ENCODE measurements around the gene TRABD2B. TPM values are rescaled to one million over a fixed set of nuclear protein-coding genes. Genes with fewer than 3 reads are reported as not detected.

The TRABD2B gene
- polyA plus RNA-seq, 1 donor from 2014 or later: not detected

DNA sequence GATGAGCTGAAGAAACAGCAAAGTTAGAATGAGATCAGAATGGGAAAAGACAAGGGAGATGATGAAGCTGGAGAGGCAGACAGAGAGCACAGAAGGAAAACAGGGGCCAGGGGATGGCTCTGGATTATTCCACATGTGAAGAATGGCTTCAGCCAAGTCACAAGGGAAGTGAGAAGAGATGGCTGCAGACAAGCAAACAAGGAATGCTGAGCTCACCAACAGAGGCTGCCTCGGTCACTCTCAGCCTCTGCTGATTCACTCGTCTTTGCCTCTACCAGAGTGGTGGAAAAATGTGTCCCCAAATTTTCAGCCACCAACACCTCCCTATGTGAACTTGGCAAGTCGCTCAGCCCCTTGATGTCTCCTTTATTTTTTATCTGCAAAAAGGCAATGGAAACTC lies 46.7 kb downstream of the TRABD2B start:
- H3K4me1 Mint-ChIP-seq: no peaks in the 10 kb centered on the region
- no peaks in the 10 kb centered on the region for H3K36me3 Mint-ChIP-seq
- peaks cover 10% of the 10 kb centered on the region for H3K27me3 Mint-ChIP-seq
- H3K9me3 Mint-ChIP-seq: no peaks in the 10 kb centered on the region
- no peak overlapping the region for H3K4me3 Mint-ChIP-seq
- peak overlapping the region in 1 of 3 donors; percentile 11 for H3K27ac Mint-ChIP-seq

DNA sequence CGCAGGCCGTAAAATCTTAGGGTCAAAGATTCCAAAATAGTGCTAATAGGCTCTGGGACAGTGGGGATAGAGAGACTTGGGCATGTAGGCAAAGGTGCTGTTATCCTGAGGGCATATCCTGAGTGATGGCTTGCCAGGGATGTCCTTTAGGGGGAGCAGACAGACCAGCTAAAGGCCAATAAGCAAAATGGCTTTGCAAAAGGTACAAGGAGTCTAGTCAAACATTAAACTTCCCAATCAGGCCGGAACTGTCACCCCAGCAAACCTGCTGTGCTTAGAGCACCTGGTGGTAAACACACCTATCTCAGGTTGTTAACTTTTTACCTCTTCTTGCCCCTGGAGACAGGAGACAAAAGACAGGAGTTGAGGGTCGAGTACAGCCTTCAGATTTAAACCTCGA lies 49.1 kb downstream of the TRABD2B start:
- Mint-ChIP-seq H3K4me1 (no peaks in the 10 kb centered on the region), H3K27ac (no peak overlapping the region), H3K9me3 (no peaks in the 10 kb centered on the region), H3K36me3 (no peaks in the 10 kb centered on the region), H3K4me3 (no peak overlapping the region), H3K27me3 (peaks cover 1% of the 10 kb centered on the region)

DNA sequence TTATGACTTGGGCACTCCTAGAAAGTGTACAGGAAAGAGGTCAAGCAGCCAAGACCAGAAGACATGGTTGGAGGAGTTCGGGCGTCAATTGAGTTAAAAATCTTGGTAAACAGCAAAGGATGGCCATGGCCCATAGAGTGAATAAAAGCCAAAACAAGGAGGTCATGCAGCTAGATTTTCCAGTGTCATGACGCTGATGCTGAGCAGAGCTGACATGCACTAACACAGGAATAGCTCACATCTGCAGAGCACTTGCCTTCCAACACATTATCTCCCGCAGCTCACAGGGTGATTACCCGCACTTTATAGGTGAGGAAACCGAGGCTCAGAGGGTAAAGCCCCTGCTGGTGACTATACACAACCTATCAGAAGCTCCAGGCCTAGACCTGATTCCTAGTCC lies 49.7 kb downstream of the TRABD2B start:
- Mint-ChIP-seq H3K27me3 (peaks cover 1% of the 10 kb centered on the region), H3K4me1 (no peaks in the 10 kb centered on the region), H3K9me3 (no peaks in the 10 kb centered on the region), H3K4me3 (no peak overlapping the region), H3K27ac (no peak overlapping the region), H3K36me3 (no peaks in the 10 kb centered on the region)

DNA sequence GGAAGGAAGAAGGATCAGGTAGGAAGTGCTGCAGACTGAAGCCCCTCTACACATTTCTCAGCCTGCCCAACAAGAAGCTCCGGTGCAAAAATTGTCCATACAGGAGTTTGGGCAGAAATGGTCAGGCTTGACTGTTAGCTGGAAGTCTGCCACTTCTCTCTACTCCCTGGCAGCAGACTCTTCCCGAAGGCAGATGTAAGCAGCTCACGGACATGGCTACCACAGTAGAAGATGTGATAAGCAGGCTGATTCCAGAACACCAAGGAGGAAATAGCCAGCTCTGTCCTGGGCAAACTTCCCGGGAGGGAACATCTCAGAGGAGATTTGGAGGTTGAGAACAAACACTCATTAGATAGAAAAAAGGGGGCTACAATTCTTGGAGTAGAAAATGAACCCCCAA lies 52.6 kb downstream of the TRABD2B start:
- Mint-ChIP-seq H3K4me3 (no peak overlapping the region), H3K27ac (peak overlapping the region in 1 of 3 donors; percentile 8), H3K4me1 (no peaks in the 10 kb centered on the region), H3K27me3 (peaks cover 3% of the 10 kb centered on the region), H3K9me3 (no peaks in the 10 kb centered on the region), H3K36me3 (no peaks in the 10 kb centered on the region)

DNA sequence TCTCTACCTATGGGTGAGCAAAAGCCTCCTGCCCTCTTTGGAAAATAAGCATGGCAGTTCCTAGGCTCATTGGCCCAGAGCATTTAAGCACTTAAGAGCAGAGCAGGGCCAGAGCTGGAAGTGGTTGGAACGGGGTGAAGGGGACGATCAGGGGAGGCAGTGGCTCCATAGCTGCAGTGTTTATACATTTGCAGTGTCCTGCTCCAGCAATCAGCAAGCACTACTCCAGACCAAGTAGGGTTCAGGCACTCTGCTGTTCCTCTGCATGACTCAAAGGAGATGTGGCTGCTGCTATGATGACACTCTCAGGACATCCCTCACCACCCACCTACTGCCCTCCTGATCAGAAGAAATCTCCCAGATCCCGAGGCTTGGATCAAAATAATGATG lies 55.0 kb downstream of the TRABD2B start:
- Mint-ChIP-seq H3K36me3 (no peaks in the 10 kb centered on the region), H3K4me1 (no peaks in the 10 kb centered on the region), H3K4me3 (no peak overlapping the region), H3K27ac (no peak overlapping the region), H3K9me3 (no peaks in the 10 kb centered on the region), H3K27me3 (peaks cover 1% of the 10 kb centered on the region)

DNA sequence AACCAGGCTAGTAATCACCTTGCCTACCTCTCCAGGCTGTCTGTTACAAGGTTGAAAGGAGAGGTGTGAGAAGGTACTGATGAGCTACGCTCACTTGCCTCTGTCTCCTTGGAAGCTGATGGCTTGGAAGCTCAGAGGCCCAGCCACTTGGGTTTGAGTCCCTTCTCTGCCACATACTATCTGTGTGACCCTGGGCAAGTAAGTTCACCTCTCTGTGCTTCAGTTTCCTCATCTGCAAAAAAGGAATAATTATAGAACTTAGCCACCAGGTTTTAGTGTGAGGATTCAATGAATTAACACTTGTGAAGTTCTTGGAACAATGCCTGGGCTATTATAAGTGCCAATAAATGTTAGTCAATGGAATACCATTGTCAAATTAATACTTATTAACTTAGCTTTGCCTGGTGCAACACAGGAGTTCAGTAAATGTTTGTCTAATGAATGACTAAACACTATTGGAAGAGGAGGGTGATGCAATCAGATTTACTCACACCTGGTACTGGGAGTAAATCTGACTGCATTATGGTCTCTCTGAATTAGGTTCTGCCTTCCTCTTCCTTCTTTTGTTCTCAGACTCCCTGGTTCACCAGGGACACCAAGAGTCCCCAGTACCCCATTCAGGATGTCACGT lies 55.5 kb downstream of the TRABD2B start:
- Mint-ChIP-seq H3K4me3 (no peak overlapping the region), H3K36me3 (no peaks in the 10 kb centered on the region), H3K9me3 (no peaks in the 10 kb centered on the region), H3K27me3 (peaks cover 1% of the 10 kb centered on the region), H3K4me1 (no peaks in the 10 kb centered on the region), H3K27ac (no peak overlapping the region)

DNA sequence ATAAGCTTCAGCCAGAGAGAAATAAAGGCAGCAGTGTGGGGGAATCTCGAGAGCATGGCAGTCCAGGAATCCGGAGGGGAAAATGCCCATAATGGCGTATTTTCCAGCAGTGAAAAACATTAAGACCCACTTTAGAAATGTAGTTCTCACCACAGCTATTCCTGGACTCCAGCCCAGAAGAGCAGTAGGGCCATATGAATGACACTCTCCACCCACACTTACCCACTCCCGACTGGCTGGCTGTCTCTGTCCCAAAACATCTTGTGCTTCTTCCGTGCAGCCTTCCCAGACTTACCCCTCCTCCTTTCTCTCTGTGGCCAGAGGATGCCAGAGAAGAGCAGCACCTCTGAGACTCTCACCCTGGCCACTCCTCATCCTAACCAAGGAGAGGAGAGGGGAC lies 56.4 kb downstream of the TRABD2B start:
- Mint-ChIP-seq H3K36me3 (no peaks in the 10 kb centered on the region), H3K27me3 (peaks cover 1% of the 10 kb centered on the region), H3K27ac (no peak overlapping the region), H3K9me3 (no peaks in the 10 kb centered on the region), H3K4me3 (no peak overlapping the region), H3K4me1 (no peaks in the 10 kb centered on the region)

DNA sequence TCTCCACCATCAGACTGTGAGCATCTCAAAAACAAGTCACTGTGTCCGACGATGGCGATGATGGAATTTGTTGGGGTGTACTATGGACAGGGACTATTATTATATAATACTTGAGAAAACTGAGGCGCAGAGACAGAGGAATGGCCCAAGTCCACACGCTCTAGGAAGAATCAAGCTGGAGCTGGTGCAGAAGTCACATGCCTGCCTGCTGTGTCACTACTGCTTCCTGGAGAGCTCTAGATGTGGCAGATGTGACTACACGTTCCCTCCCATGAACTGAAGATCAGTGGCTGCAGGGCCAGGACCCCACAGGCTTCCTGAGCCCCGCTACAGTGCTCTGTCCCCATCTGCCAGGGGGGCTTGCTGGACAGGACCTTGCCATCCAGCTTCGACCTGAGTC lies 56.9 kb downstream of the TRABD2B start:
- H3K27me3 Mint-ChIP-seq: peaks cover 1% of the 10 kb centered on the region
- H3K4me3 Mint-ChIP-seq: no peak overlapping the region
- H3K36me3 Mint-ChIP-seq: no peaks in the 10 kb centered on the region
- no peak overlapping the region for H3K27ac Mint-ChIP-seq
- H3K4me1 Mint-ChIP-seq: no peaks in the 10 kb centered on the region
- no peaks in the 10 kb centered on the region for H3K9me3 Mint-ChIP-seq

DNA sequence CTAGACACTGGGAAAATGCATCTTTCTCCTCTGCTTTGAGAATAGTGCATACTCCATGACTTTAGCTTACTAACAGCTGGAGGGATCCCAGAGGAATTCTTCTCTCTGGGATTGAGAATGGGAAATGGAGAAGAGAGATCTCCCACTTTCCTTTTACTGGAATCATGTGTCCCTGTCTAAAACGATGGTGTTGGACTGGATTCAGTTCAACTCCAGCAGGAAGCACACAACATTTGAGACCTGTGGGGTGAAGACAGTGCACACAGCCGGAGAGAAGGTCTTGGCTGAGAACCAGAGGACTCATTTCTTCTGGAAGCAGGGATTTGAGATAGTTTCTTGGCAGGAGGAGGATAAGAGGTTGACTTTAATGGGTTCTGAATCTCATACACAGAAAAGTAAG lies 58.7 kb downstream of the TRABD2B start:
- no peak overlapping the region for H3K4me3 Mint-ChIP-seq
- H3K27ac Mint-ChIP-seq: peak overlapping the region in 1 of 3 donors; percentile 13
- H3K36me3 Mint-ChIP-seq: no peaks in the 10 kb centered on the region
- H3K4me1 Mint-ChIP-seq: no peaks in the 10 kb centered on the region
- no peaks in the 10 kb centered on the region for H3K9me3 Mint-ChIP-seq
- H3K27me3 Mint-ChIP-seq: peaks cover 3% of the 10 kb centered on the region

DNA sequence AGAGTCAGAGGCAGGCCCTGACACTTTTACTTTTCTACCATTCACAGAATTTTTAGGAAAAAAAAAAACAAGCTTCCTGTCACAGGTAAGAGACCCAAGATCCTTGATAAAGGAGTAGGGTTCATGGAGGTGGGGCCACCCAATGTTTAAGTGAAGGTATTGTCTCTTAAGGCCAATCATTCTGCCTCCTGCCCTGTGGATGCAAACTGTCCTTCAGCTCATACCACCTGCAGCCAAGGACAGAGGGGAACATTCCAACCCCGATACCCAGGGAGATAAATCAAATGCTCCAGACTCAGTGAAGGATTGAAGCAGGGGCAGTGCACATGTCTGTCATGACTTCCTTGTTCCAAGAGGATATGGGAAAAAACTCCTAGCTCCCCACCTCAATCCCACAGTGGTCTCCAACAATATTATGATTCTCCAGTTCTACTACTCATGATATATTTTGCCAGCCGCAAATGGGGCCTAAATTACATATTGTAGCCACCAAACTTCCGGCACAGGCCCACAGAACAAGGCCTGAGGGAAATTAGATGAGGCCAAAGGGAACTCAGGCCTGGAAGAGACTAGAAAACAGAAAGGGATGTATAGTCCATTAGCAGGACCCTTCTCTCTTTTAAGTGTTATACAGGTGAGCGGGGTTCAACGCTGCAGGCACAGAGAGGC lies 59.5 kb downstream of the TRABD2B start:
- H3K4me1 Mint-ChIP-seq: no peaks in the 10 kb centered on the region
- peaks cover 3% of the 10 kb centered on the region for H3K27me3 Mint-ChIP-seq
- no peak overlapping the region for H3K4me3 Mint-ChIP-seq
- no peak overlapping the region for H3K27ac Mint-ChIP-seq
- H3K9me3 Mint-ChIP-seq: no peaks in the 10 kb centered on the region
- H3K36me3 Mint-ChIP-seq: no peaks in the 10 kb centered on the region

DNA sequence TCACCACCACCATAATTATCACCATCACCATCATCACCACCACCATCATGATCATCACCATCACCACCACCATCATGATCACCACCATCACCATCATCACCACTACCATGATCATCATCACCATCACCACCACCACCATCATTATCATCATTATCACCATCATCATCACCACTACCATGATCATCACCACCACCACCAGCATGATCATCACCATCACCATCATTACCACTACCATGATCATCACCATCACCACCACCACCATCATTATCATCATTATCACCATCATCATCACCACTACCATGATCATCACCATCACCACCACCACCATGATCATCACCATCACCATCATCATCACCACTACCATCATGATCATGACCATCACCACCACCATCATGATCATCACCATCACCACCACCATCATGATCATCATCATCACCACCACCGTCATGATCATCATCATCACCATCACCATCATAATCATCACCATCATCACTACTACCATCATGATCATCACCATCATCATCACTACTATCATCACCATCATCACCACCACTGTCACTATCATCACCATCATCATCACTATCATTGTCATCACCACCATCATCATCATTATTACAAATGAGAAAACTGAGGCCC lies 60.2 kb downstream of the TRABD2B start:
- Mint-ChIP-seq H3K27me3 (peaks cover 3% of the 10 kb centered on the region), H3K36me3 (peaks cover 1% of the 10 kb centered on the region), H3K4me3 (no peak overlapping the region), H3K9me3 (peaks cover 0 to 1% (median 0%) of the 10 kb centered on the region in 3 donors), H3K4me1 (no peaks in the 10 kb centered on the region), H3K27ac (no peak overlapping the region)

DNA sequence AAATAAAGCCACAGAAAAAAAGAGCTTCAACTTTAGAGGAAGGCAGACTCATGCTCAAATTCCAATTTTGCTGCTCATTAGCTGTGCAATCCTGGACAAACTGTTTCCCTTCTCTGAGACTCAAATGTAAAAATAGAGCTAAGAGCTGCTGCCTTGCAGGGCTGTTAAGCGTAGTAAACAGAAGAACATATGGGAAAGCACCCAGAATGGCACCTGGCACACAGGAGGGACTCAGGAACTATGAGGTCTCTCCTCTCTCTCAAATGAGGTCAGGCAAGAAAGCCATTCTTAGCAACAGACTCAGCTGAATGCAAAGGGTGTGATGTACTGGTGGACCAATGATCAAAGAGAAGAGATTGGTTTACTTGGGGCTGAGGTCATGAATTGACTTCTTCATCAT lies 61.3 kb downstream of the TRABD2B start:
- H3K9me3 Mint-ChIP-seq: peaks cover 0 to 1% (median 0%) of the 10 kb centered on the region in 3 donors

DNA sequence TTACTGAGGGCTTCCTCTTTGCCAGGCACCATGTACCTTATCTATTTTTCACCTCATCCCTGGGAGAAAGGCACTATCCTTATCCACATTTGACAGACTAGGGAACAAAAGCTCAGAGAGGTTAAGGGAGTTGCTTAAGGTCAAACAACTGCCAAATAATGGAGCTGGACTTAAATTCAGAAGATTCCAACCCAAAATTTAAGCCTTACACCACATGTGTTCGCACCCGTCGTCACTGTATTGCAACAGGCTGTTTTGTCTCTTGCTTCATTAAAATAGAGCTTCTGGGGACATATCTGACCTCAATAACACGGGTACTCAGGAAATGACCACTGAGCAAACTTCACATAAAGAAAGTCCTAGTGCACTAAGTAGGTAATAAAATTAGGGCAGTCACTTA lies 62.0 kb downstream of the TRABD2B start:
- H3K36me3 Mint-ChIP-seq: peaks cover 1% of the 10 kb centered on the region
- no peaks in the 10 kb centered on the region for H3K4me1 Mint-ChIP-seq
- H3K27ac Mint-ChIP-seq: no peak overlapping the region
- H3K9me3 Mint-ChIP-seq: peaks cover 0 to 1% (median 0%) of the 10 kb centered on the region in 3 donors
- no peak overlapping the region for H3K4me3 Mint-ChIP-seq
- peaks cover 1% of the 10 kb centered on the region for H3K27me3 Mint-ChIP-seq

More for the DNA sequence above, 61.3 kb downstream of the TRABD2B start:
- Mint-ChIP-seq H3K4me3 (no peak overlapping the region), H3K4me1 (no peaks in the 10 kb centered on the region), H3K27ac (no peak overlapping the region), H3K27me3 (peaks cover 1% of the 10 kb centered on the region), H3K36me3 (peaks cover 1% of the 10 kb centered on the region)

DNA sequence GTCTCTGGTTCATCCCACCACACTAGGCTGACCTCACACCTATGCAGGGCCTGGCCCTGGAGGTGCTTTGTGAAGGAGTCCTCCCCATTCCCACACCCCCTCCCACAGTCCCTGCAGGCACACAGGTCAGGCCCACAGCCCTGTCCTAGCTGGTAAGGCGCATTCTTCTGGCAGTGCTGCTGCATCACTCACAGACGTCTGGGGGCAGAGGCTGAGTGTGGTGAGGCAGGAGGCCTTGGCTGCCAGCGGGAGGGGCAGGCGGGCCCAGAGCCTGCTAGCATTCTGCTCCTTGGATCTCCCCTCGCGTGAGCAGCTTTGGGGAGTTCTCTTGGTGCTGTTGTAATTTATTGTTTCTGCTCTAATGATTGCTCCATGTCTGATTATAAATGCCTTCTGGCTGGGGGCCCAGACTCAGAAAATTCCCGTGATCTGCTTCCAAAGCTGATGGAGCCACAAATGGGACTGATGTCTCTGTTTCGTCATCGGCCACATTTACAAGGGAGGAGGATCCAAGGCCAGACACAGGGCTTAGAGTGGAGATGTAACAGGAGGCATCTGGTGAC lies 62.9 kb downstream of the TRABD2B start:
- no peak overlapping the region for H3K4me3 Mint-ChIP-seq
- peaks cover 3% of the 10 kb centered on the region for H3K27me3 Mint-ChIP-seq
- peaks cover 1% of the 10 kb centered on the region for H3K36me3 Mint-ChIP-seq
- H3K4me1 Mint-ChIP-seq: no peaks in the 10 kb centered on the region
- H3K9me3 Mint-ChIP-seq: peaks cover 0 to 1% (median 0%) of the 10 kb centered on the region in 3 donors
- no peak overlapping the region for H3K27ac Mint-ChIP-seq

DNA sequence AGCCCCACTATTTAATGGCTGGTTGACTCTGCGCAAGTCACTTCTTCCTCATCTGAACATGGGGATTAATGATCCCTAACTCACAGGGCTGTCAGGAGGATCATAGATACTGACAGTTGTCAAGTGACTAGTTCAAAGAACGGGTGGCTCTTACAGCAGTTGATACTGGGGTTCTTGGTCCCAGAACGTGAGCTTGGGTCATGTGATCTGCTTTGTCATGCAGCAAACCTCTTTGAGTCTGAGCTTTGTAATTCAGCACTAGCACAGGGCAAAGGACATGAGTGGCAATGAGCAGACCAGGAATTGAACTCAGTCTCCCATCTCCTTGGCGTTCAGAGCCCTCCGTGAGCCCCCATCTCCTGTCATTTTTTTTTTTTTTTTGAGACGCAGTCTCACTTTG lies 64.4 kb downstream of the TRABD2B start:
- Mint-ChIP-seq H3K9me3 (peaks cover 0 to 1% (median 0%) of the 10 kb centered on the region in 3 donors), H3K4me3 (no peak overlapping the region), H3K27ac (no peak overlapping the region), H3K27me3 (peaks cover 4% of the 10 kb centered on the region), H3K4me1 (no peaks in the 10 kb centered on the region), H3K36me3 (peaks cover 1% of the 10 kb centered on the region)

Data from IgD-negative memory B cell (primary cell).